CD14-positive monocyte (primary cell): ENCODE data around the gene POLR3A. TPM values are rescaled to one million over a fixed set of nuclear protein-coding genes. Genes with fewer than 3 reads are reported as not detected.

ENCODE experiments used
- DNase-seq, 3 donors: peaks; one replicate each; pipeline ENCODE4 v3.0.0-alpha.2; 2011 to 2022
- H2AFZ ChIP-seq: 2 replicates; pipeline ENCODE4 v1.6.0; 2012; ENCODE audit warnings: mild to moderate bottlenecking, low read depth, low read length, inconsistent platforms; ENCODE audit not compliant: insufficient read depth, poor library complexity, severe bottlenecking
- H3K27ac ChIP-seq, 2 donors: 1 replicate in 1 of 2; 2 replicates in 1 of 2; pipeline ENCODE4 v1.5.1; 2012 to 2013; ENCODE audit warnings: low read length in 2 of 2, control low read depth in 1 of 2, inconsistent platforms in 1 of 2, low read depth in 1 of 2, mild to moderate bottlenecking in 1 of 2
- H3K27me3 ChIP-seq, 2 donors: one replicate each; pipeline versions ENCODE4 v1.6.0 to v1.6.1; 2011 to 2013; ENCODE audit warnings: low read length in 2 of 2; ENCODE audit not compliant: control insufficient read depth in 2 of 2, insufficient read depth in 2 of 2
- H3K36me3 ChIP-seq, 2 donors: replicated peaks in 1 of 2; 1 replicate in 1 of 2; 2 replicates in 1 of 2; pipeline versions ENCODE4 v1.5.1 to v1.6.1; 2012 to 2013; ENCODE audit warnings: low read length in 2 of 2, control low read depth in 1 of 2, inconsistent platforms in 1 of 2, mild to moderate bottlenecking in 1 of 2; ENCODE audit not compliant: insufficient read depth in 2 of 2, control insufficient read depth in 1 of 2
- H3K4me1 ChIP-seq, 2 donors: 1 replicate in 1 of 2; 2 replicates in 1 of 2; pipeline versions ENCODE4 v1.5.1 to v1.6.1; 2012 to 2013; ENCODE audit warnings: low read length in 2 of 2, control low read depth in 1 of 2, inconsistent platforms in 1 of 2, mild to moderate bottlenecking in 1 of 2, moderate library complexity in 1 of 2; ENCODE audit not compliant: insufficient read depth in 2 of 2, control insufficient read depth in 1 of 2
- H3K4me2 ChIP-seq: replicated peaks from 2 replicates; pipeline ENCODE3; 2012; ENCODE audit warnings: low read length, moderate library complexity, mild to moderate bottlenecking; ENCODE audit not compliant: poor library complexity, severe bottlenecking; ENCODE audit errors: extremely low read depth
- H3K4me3 ChIP-seq, 3 experiments: fragments of 200-600 bp in 1 of 3; sonication (generic) in 1 of 3; replicated peaks in 1 of 3; 1 replicate in 2 of 3; 2 replicates in 1 of 3; pipeline ENCODE4 v1.5.1; 2011 to 2013; ENCODE audit warnings: low read length in 3 of 3, mild to moderate bottlenecking in 3 of 3, control low read depth in 2 of 3, low read depth in 2 of 3, inconsistent platforms in 1 of 3, moderate library complexity in 1 of 3
- H3K79me2 ChIP-seq: 2 replicates; pipeline ENCODE4 v1.6.0; 2012; ENCODE audit warnings: mild to moderate bottlenecking, control low read depth, inconsistent platforms, low read length, moderate library complexity; ENCODE audit not compliant: insufficient read depth
- H3K9ac ChIP-seq: 2 replicates; pipeline ENCODE4 v1.6.0; 2017; ENCODE audit warnings: low read length, mild to moderate bottlenecking; ENCODE audit not compliant: insufficient read depth, poor library complexity, severe bottlenecking
- H3K9me3 ChIP-seq, 2 donors: replicated peaks in 1 of 2; 1 replicate in 1 of 2; 2 replicates in 1 of 2; pipeline versions ENCODE4 v1.5.1 to v1.6.1; 2012 to 2013; ENCODE audit warnings: low read length in 2 of 2, control low read depth in 1 of 2; ENCODE audit not compliant: control insufficient read depth in 1 of 2, insufficient read depth in 1 of 2
- H4K20me1 ChIP-seq: 2 replicates; pipeline ENCODE4 v1.6.0; 2012; ENCODE audit warnings: mild to moderate bottlenecking, low read length, control low read depth, moderate library complexity; ENCODE audit not compliant: insufficient read depth
- H3K27ac Mint-ChIP-seq, 7 donors: one replicate each; pipeline ENCODE4 v1.8.0; 2020; ENCODE audit warnings: mild to moderate bottlenecking in 7 of 7, mixed read lengths in 7 of 7, moderate library complexity in 6 of 7, inconsistent platforms in 2 of 7
- H3K27me3 Mint-ChIP-seq, 3 donors: one replicate each; pipeline ENCODE4 v1.8.0; 2021 to 2022; ENCODE audit warnings: low read depth in 3 of 3, mild to moderate bottlenecking in 3 of 3, mixed read lengths in 3 of 3, moderate library complexity in 3 of 3, inconsistent platforms in 1 of 3
- H3K36me3 Mint-ChIP-seq, 2 donors: one replicate each; pipeline ENCODE4 v1.8.0; 2020; ENCODE audit warnings: mixed read lengths in 2 of 2, inconsistent platforms in 1 of 2, mild to moderate bottlenecking in 1 of 2
- H3K4me1 Mint-ChIP-seq: one replicate; pipeline ENCODE4 v1.8.0; 2020; ENCODE audit warnings: mild to moderate bottlenecking, mixed read lengths
- H3K4me3 Mint-ChIP-seq, 2 donors: one replicate each; pipeline ENCODE4 v1.8.0; 2020; ENCODE audit warnings: mild to moderate bottlenecking in 2 of 2, mixed read lengths in 2 of 2, moderate library complexity in 1 of 2
- H3K9me3 Mint-ChIP-seq, 7 donors: one replicate each; pipeline ENCODE4 v1.8.0; 2020 to 2022; ENCODE audit warnings: mixed read lengths in 7 of 7, mild to moderate bottlenecking in 6 of 7, moderate library complexity in 6 of 7, inconsistent platforms in 2 of 7
- WGBS: methylation state at CpG from one replicate; pipeline ENCODE4 v1.1.5; 2013; ENCODE audit warnings: missing lambda C conversion rate; ENCODE audit not compliant: insufficient coverage; 5-methylcytosine and 5-hydroxymethylcytosine counted together
- intact Hi-C, 2 donors: fragments of 100-400 bp; cut with micrococcal nuclease; formaldehyde crosslinking; loops; one replicate each; pipeline versions ENCODE4 v1.15.0 to v1.15.1; 2023
- polyA plus RNA-seq, 3 donors: library from polyadenylated mRNA; depleted of rRNA in 1 of 3; unstranded in 2 of 3; stranded (reverse) in 1 of 3; fragments of 300-500 nt in 2 of 3; fragments of >200 nt in 1 of 3; fragmentation: Illumina TruSeq in 2 of 3; gene quantifications; 1 replicate in 2 of 3; 2 replicates in 1 of 3; pipeline ENCODE4 v1.2.3, GENCODE V29; 2012 to 2021
- TF ChIP-seq, protein P1 (sequence below): fragments of 200-600 bp; IDR thresholded peaks from one replicate; pipeline ENCODE4 v1.8.0; 2022; ENCODE audit warnings: antibody characterized with exemption, mild to moderate bottlenecking

POLR3A gene
- polyA plus RNA-seq, 3 donors, result 2.7 to 5.2 (median 4.7) TPM

DNA sequence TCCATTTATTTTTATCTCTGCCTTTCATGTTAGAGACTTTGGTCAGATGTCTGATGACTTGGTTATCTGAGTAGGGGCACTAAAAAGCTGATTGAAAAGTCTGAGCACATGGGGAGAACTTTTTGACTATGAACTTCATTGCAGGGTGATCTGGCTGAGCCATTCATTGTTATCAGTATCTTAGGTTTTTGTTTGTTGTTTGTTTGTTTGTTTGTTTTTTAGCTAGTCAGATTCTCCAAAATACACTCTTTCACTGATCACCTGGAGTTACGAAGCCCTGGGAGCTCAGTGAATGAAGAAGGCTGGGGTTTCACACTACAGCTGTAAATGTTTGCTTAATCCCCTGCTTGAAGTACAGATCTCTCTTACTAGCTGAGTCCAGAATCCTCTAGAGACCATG, 74.2 kb downstream of the POLR3A start:
- intact Hi-C loops, result no loop called here
- no peak overlapping the region for H3K9ac ChIP-seq
- H3K36me3 Mint-ChIP-seq, result no peaks in the 10 kb centered on the region
- H3K4me3 ChIP-seq, result no peak overlapping the region
- peaks cover 0 to 16% (median 12%) of the 10 kb centered on the region in 3 donors for H3K27me3 Mint-ChIP-seq
- peaks cover 12 to 29% of the 10 kb centered on the region in 2 donors for H3K9me3 ChIP-seq
- H3K36me3 ChIP-seq, result no peaks in the 10 kb centered on the region
- no CpG with 5 or more reads among the region's 1 CpG for WGBS
- peaks cover 12 to 34% (median 25%) of the 10 kb centered on the region in 7 donors for H3K9me3 Mint-ChIP-seq
- no peaks in the 10 kb centered on the region for H3K27me3 ChIP-seq
- H3K4me2 ChIP-seq, result no peak overlapping the region
- no peak overlapping the region for H3K4me3 Mint-ChIP-seq
- TF ChIP-seq, protein P1, sequence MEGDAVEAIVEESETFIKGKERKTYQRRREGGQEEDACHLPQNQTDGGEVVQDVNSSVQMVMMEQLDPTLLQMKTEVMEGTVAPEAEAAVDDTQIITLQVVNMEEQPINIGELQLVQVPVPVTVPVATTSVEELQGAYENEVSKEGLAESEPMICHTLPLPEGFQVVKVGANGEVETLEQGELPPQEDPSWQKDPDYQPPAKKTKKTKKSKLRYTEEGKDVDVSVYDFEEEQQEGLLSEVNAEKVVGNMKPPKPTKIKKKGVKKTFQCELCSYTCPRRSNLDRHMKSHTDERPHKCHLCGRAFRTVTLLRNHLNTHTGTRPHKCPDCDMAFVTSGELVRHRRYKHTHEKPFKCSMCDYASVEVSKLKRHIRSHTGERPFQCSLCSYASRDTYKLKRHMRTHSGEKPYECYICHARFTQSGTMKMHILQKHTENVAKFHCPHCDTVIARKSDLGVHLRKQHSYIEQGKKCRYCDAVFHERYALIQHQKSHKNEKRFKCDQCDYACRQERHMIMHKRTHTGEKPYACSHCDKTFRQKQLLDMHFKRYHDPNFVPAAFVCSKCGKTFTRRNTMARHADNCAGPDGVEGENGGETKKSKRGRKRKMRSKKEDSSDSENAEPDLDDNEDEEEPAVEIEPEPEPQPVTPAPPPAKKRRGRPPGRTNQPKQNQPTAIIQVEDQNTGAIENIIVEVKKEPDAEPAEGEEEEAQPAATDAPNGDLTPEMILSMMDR, result no peak
- H3K4me1 Mint-ChIP-seq, result no peaks in the 10 kb centered on the region
- no peak overlapping the region for H3K27ac ChIP-seq
- no peak overlapping the region for H2AFZ ChIP-seq
- no peak for DNase-seq
- no peaks in the 10 kb centered on the region for H3K4me1 ChIP-seq
- H3K79me2 ChIP-seq, result no peaks in the 10 kb centered on the region
- no peak overlapping the region for H3K27ac Mint-ChIP-seq
- H4K20me1 ChIP-seq, result no peaks in the 10 kb centered on the region

DNA sequence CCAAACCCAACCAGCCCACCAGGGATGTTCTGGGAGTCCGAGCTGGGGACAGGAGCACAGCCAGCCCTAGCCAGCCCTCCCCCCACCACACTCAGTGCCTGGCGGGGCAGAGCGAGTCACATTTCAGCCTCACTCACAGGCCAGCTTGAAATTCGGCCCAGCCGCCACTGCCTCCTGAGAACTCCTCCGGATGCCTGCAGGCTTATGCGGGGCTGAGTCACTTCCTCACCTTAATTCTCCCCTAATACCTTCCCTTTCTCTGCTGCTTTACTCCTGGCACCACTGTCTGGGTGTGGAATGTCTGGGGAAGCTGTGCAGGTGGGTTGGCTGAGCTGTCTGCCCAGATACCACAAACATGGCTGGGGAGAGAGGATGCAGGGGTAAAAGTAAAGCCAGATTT, 80.1 kb downstream of the POLR3A start:
- Mint-ChIP-seq H3K9me3 (peaks cover 12 to 39% (median 28%) of the 10 kb centered on the region in 7 donors), H3K27me3 (peaks cover 2 to 18% (median 4%) of the 10 kb centered on the region in 3 donors), H3K27ac (no peak overlapping the region), H3K36me3 (no peaks in the 10 kb centered on the region), H3K4me1 (no peaks in the 10 kb centered on the region), H3K4me3 (no peak overlapping the region)
- no peaks in the 10 kb centered on the region for H4K20me1 ChIP-seq
- H3K4me3 ChIP-seq, result no peak overlapping the region
- no peaks in the 10 kb centered on the region for H3K27me3 ChIP-seq
- peaks cover 12 to 31% of the 10 kb centered on the region in 2 donors for H3K9me3 ChIP-seq
- no peak for DNase-seq
- H3K4me2 ChIP-seq, result no peak overlapping the region
- no peak overlapping the region for H3K9ac ChIP-seq
- 33% methylated on average over 1 of the region's 7 CpGs for WGBS
- TF ChIP-seq, protein P1, result no peak
- no peaks in the 10 kb centered on the region for H3K79me2 ChIP-seq
- no peaks in the 10 kb centered on the region for H3K36me3 ChIP-seq
- no peaks in the 10 kb centered on the region for H3K4me1 ChIP-seq
- H2AFZ ChIP-seq, result no peak overlapping the region
- intact Hi-C loops, result no loop called here
- no peak overlapping the region for H3K27ac ChIP-seq
